Measurements from ENCODE around the gene ORM2.

- TF ChIP-seq POLR2A (IDR thresholded peaks at IDR 0.05; ENCODE audit: extremely low read depth, insufficient read length) (no peak), MYC (IDR thresholded peaks at IDR 0.05; ENCODE audit: low read depth, low read length) (no peak), MAX (IDR thresholded peaks at IDR 0.05; ENCODE audit: low read depth, low read length) (no peak)
- TF ChIP-seq, protein P1, sequence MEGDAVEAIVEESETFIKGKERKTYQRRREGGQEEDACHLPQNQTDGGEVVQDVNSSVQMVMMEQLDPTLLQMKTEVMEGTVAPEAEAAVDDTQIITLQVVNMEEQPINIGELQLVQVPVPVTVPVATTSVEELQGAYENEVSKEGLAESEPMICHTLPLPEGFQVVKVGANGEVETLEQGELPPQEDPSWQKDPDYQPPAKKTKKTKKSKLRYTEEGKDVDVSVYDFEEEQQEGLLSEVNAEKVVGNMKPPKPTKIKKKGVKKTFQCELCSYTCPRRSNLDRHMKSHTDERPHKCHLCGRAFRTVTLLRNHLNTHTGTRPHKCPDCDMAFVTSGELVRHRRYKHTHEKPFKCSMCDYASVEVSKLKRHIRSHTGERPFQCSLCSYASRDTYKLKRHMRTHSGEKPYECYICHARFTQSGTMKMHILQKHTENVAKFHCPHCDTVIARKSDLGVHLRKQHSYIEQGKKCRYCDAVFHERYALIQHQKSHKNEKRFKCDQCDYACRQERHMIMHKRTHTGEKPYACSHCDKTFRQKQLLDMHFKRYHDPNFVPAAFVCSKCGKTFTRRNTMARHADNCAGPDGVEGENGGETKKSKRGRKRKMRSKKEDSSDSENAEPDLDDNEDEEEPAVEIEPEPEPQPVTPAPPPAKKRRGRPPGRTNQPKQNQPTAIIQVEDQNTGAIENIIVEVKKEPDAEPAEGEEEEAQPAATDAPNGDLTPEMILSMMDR (IDR thresholded peaks at IDR 0.05; ENCODE audit: low read depth, low read length), result no peak
These were observed 40.7 kb downstream of the ORM2 start for GRCh38 chr9:114370251-114370967.

Measured in NB4 (cell line).